K562 (cell line): ENCODE data around the gene CYCS. TPM values are rescaled to one million over a fixed set of nuclear protein-coding genes. Genes with fewer than 3 reads are reported as not detected.

Source experiments
- ARID4B ChIP-seq: sonication (generic); formaldehyde crosslinking; IDR thresholded peaks from 2 replicates; pipeline ENCODE4 v1.8.0; 2022; ENCODE audit warnings: mild to moderate bottlenecking, missing genetic modification reagents
- ATF7 ChIP-seq: fragments of 450-650 bp; IDR thresholded peaks from 2 replicates; pipeline ENCODE4 v1.7.1; 2014; ENCODE audit warnings: mild to moderate bottlenecking, moderate library complexity
- CBFB ChIP-seq: sonication (generic); formaldehyde crosslinking; IDR thresholded peaks from 2 replicates; pipeline ENCODE4 v1.4.0; 2020; ENCODE audit warnings: mild to moderate bottlenecking, missing genetic modification reagents
- COPS2 ChIP-seq: fragments of 450-650 bp; conservative IDR thresholded peaks from 2 replicates; pipeline ENCODE4 v1.6.1; 2016; ENCODE audit warnings: mild to moderate bottlenecking, moderate library complexity
- DIDO1 ChIP-seq: fragments of 450-650 bp; IDR thresholded peaks from 2 replicates; pipeline ENCODE4 v1.6.1; 2016; ENCODE audit warnings: low read depth, missing biosample characterization, missing genetic modification characterization
- EP300 ChIP-seq: IDR thresholded peaks from 2 replicates; pipeline ENCODE4 v1.6.1; 2012; ENCODE audit warnings: low read length, improper control_type of control experiment
- ESRRA ChIP-seq: fragments of 450-650 bp; IDR thresholded peaks from 2 replicates; pipeline ENCODE4 v1.6.1; 2014; ENCODE audit warnings: low read depth, mild to moderate bottlenecking, moderate library complexity, borderline replicate concordance
- FOXJ2 ChIP-seq: fragments of 200-800 bp; sonication (Bioruptor generic); IDR thresholded peaks from 2 replicates; pipeline ENCODE4 v1.6.1; 2016; ENCODE audit warnings: missing genetic modification characterization, missing compliant biosample characterization
- GMEB1 ChIP-seq: fragments of 250-450 bp; sonication (Bioruptor Pico); IDR thresholded peaks from 2 replicates; pipeline ENCODE4 v1.4.0; 2020; ENCODE audit warnings: mild to moderate bottlenecking
- GTF2E2 ChIP-seq: fragments of 200-800 bp; sonication (Bioruptor generic); IDR thresholded peaks from 2 replicates; pipeline ENCODE4 v1.6.1; 2016; ENCODE audit warnings: missing genetic modification characterization, missing compliant biosample characterization
- IRF9 ChIP-seq: fragments of 450-650 bp; IDR thresholded peaks from 2 replicates; pipeline ENCODE4 v1.6.1; 2016; ENCODE audit warnings: missing biosample characterization, missing genetic modification characterization
- KDM4B ChIP-seq, 2 experiments: fragments of 450-650 bp in 1 of 2; sonication (generic) in 1 of 2; IDR thresholded peaks; 2 replicates each; pipeline ENCODE4 v1.6.1; 2016 to 2017; ENCODE audit warnings: borderline replicate concordance in 2 of 2, antibody characterized with exemption in 1 of 2, low read depth in 1 of 2, mild to moderate bottlenecking in 1 of 2
- KLF10 ChIP-seq: fragments of 250-450 bp; sonication (Bioruptor Pico); IDR thresholded peaks from 2 replicates; pipeline ENCODE4 v1.6.1; 2021; ENCODE audit warnings: matching md5 sums
- MEIS2 ChIP-seq: fragments of 450-650 bp; IDR thresholded peaks from 2 replicates; pipeline ENCODE4 v1.6.1; 2014; ENCODE audit warnings: mild to moderate bottlenecking; ENCODE audit not compliant: partially characterized antibody
- NFE2L1 ChIP-seq: fragments of 450-650 bp; IDR thresholded peaks from 2 replicates; pipeline ENCODE4 v1.6.1; 2016; ENCODE audit warnings: missing genetic modification characterization, low read depth, mild to moderate bottlenecking, missing compliant biosample characterization, moderate library complexity, borderline replicate concordance
- PHF8 ChIP-seq: fragments of 200-600 bp; sonication (generic); IDR thresholded peaks from 2 replicates; pipeline ENCODE4 v1.6.1; 2012; ENCODE audit warnings: mixed run types, mild to moderate bottlenecking, inconsistent platforms, low read length, moderate library complexity, borderline replicate concordance
- PML ChIP-seq: IDR thresholded peaks from 2 replicates; pipeline ENCODE4 v1.6.1; 2012; ENCODE audit warnings: low read length, inconsistent platforms
- SUPT5H ChIP-seq: fragments of 450-650 bp; IDR thresholded peaks from 2 replicates; pipeline ENCODE4 v1.6.1; 2016
- TCF7 ChIP-seq: sonication (generic); IDR thresholded peaks from 2 replicates; pipeline ENCODE4 v1.6.1; 2016; ENCODE audit warnings: antibody characterized with exemption, borderline replicate concordance
- ZNF12 ChIP-seq: sonication (generic); formaldehyde crosslinking; IDR thresholded peaks from 2 replicates; pipeline ENCODE4 v1.4.0; 2020; ENCODE audit warnings: mild to moderate bottlenecking, missing genetic modification reagents
- ZNF644 ChIP-seq: fragments of 200-800 bp; sonication (Bioruptor generic); IDR thresholded peaks from 2 replicates; pipeline ENCODE4 v1.6.1; 2016; ENCODE audit warnings: low read depth, missing genetic modification characterization, missing compliant biosample characterization
- polyA plus RNA-seq, 8 experiments: library from polyadenylated mRNA; depleted of rRNA in 4 of 8; stranded (reverse) in 5 of 8; unstranded in 3 of 8; fragments of >200 nt; fragmentation: Nextera tagmentation in 2 of 8; fragmentation: Illumina TruSeq in 1 of 8; extraction: Ambion mirVana in 2 of 8; extraction: Trizol in 1 of 8; gene quantifications; 2 replicates each; pipeline versions ENCODE4 v1.2.1 to v1.2.3, GENCODE V29; 2011 to 2014; ENCODE audit warnings: inconsistent platforms in 1 of 8, missing spikeins in 1 of 8
- total RNA-seq, 7 experiments: library from RNA; depleted of rRNA in 6 of 7; stranded (reverse); fragments of >200 nt in 6 of 7; fragmentation: Illumina TruSeq in 2 of 7; extraction: Trizol in 2 of 7; gene quantifications; 2 replicates each; pipeline versions ENCODE4 v1.2.1 to v1.2.3, GENCODE V29; 2011 to 2021; ENCODE audit warnings: low replicate concordance in 1 of 7

CYCS gene
- total and polyA plus RNA-seq, 9 of the 15 experiments (the other 6 are each of a cell fraction or from before 2014, with no cell fraction given), result 206 to 1,425 (median 438) TPM

GRCh38 chr7:25125137-25125946, at the start of gene CYCS (continued):
- TF ChIP-seq GMEB1 (CRISPR knock-in tag), result peak; percentile 100
- TF ChIP-seq ZNF12 (CRISPR knock-in tag), result 0 out of 2 replicates have a peak, but pooled peaks have one; percentile 42
- peak; percentile 50 for TF ChIP-seq EP300
- TF ChIP-seq ATF7, result peak; percentile 100
- 0 out of 2 replicates have a peak, but pooled peaks have one; percentile 77 for TF ChIP-seq CBFB (CRISPR knock-in tag)
- TF ChIP-seq DIDO1 (tag), result peak; percentile 73; the same call in 1 of the 2 replicates
- 0 out of 2 replicates have a peak, but pooled peaks have one; percentile 68 for TF ChIP-seq FOXJ2 (tag)
- TF ChIP-seq KDM4B (IDR thresholded peaks at IDR 0.05; ENCODE audit: borderline replicate concordance in 2 of 2, low read depth in 1 of 2), result peak in 1 of 2 experiments; percentile 65; a peak in 1 of 4 replicates
- TF ChIP-seq ZNF644, result no peak
- peak; percentile 100 for TF ChIP-seq ESRRA
- TF ChIP-seq SUPT5H, result peak; percentile 99
- TF ChIP-seq ARID4B (CRISPR knock-in tag), result peak; percentile 18
- no peak for TF ChIP-seq COPS2
- TF ChIP-seq NFE2L1, result no peak
- TF ChIP-seq GTF2E2 (tag), result peak; percentile 87; the same call in 1 of the 2 replicates
- peak; percentile 93 for TF ChIP-seq PHF8
- no peak for TF ChIP-seq KLF10
- TF ChIP-seq IRF9 (tag), result no peak
- peak; percentile 91 for TF ChIP-seq PML
- peak; percentile 95 for TF ChIP-seq MEIS2
- no peak; the same call in none of the 2 replicates for TF ChIP-seq TCF7
